CD4-positive, alpha-beta T cell (primary cell): ENCODE results near the gene H3-3A. TPM values are rescaled to one million over a fixed set of nuclear protein-coding genes. Genes with fewer than 3 reads are reported as not detected.

Source experiments
- ATAC-seq: fragments of 200-7000 bp; cut with Tn5 transposase; one replicate; pipeline ENCODE4 v1.10.0; 2022; ENCODE audit warnings: mild to moderate bottlenecking; ENCODE audit not compliant: poor library complexity
- CTCF ChIA-PET: fragments of 350-600 bp; sonication (Branson Sonifier 250); formaldehyde crosslinking; loops from one replicate; lab custom pipeline; 2021; ENCODE audit warnings: antibody characterized with exemption, inconsistent platforms; lab: Charles Lee
- POLR2A ChIA-PET: fragments of 350-600 bp; sonication (Branson Sonifier 250); formaldehyde crosslinking; loops from one replicate; lab custom pipeline; 2021; ENCODE audit warnings: antibody characterized with exemption, inconsistent platforms; lab: Charles Lee
- DNase-seq, 14 experiments: peaks; one replicate each; pipeline ENCODE4 v3.0.0-alpha.2; 2013 to 2020; ENCODE audit warnings: mixed read lengths in 2 of 14
- H3K27ac ChIP-seq, 2 donors: one replicate each; pipeline versions ENCODE4 v1.5.1 to v1.7.0; 2013; ENCODE audit warnings: low read length in 2 of 2, low read depth in 1 of 2, mild to moderate bottlenecking in 1 of 2
- H3K27me3 ChIP-seq, 2 experiments: 1 replicate in 1 of 2; 2 replicates in 1 of 2; pipeline versions ENCODE4 v1.6.1 to v1.7.0; 2013; ENCODE audit warnings: low read length in 2 of 2, control low read depth in 1 of 2, mild to moderate bottlenecking in 1 of 2, moderate library complexity in 1 of 2; ENCODE audit not compliant: insufficient read depth in 2 of 2, control insufficient read depth in 1 of 2
- H3K36me3 ChIP-seq: one replicate; pipeline ENCODE4 v1.6.1; 2013; ENCODE audit warnings: low read length, control low read depth; ENCODE audit not compliant: insufficient read depth
- H3K4me1 ChIP-seq: one replicate; pipeline ENCODE4 v1.6.1; 2013; ENCODE audit warnings: low read length, control low read depth; ENCODE audit not compliant: insufficient read depth
- H3K4me3 ChIP-seq: one replicate; pipeline ENCODE4 v1.5.1; 2013; ENCODE audit warnings: mild to moderate bottlenecking, low read length, moderate library complexity
- H3K9me3 ChIP-seq, 2 experiments: 1 replicate in 1 of 2; 2 replicates in 1 of 2; pipeline versions ENCODE4 v1.6.1 to v1.7.0; 2013; ENCODE audit warnings: low read length in 2 of 2, mild to moderate bottlenecking in 2 of 2, control low read depth in 1 of 2, moderate library complexity in 1 of 2; ENCODE audit not compliant: control insufficient read depth in 1 of 2, insufficient read depth in 1 of 2
- H3K27ac Mint-ChIP-seq: one replicate; pipeline ENCODE4 v1.8.0; 2020; ENCODE audit warnings: mixed read lengths
- H3K27me3 Mint-ChIP-seq: one replicate; pipeline ENCODE4 v1.8.0; 2021; ENCODE audit warnings: mixed read lengths
- H3K36me3 Mint-ChIP-seq: one replicate; pipeline ENCODE4 v1.8.0; 2021; ENCODE audit warnings: low read depth, mixed read lengths
- H3K4me1 Mint-ChIP-seq: one replicate; pipeline ENCODE4 v1.8.0; 2021; ENCODE audit warnings: low read depth, mixed read lengths
- H3K4me3 Mint-ChIP-seq: one replicate; pipeline ENCODE4 v1.8.0; 2020; ENCODE audit warnings: mild to moderate bottlenecking, mixed read lengths
- H3K9me3 Mint-ChIP-seq: one replicate; pipeline ENCODE4 v1.8.0; 2020; ENCODE audit warnings: mixed read lengths
- intact Hi-C, 2 experiments: fragments of 100-400 bp; cut with DNase I in 1 of 2; cut with micrococcal nuclease in 1 of 2; formaldehyde crosslinking; loops; one replicate each; pipeline versions ENCODE4 v1.15.1 to v1.9.0; 2023 to 2025; cut with DNase I, micrococcal nuclease
- total RNA-seq, 174 experiments: library from RNA in 2 of 174; stranded (reverse) in 2 of 174; gene quantifications; one replicate each; pipeline ENCODE4 v1.2.3 and lab custom pipeline; 2021 to 2026
- TF ChIP-seq, protein P1 (sequence below): fragments of 200-600 bp; IDR thresholded peaks from one replicate; pipeline ENCODE4 v1.8.0; 2022; ENCODE audit warnings: antibody characterized with exemption, mild to moderate bottlenecking

H3-3A gene
- total RNA-seq, 2 experiments from 2014 or later = 372 to 380 TPM

DNA sequence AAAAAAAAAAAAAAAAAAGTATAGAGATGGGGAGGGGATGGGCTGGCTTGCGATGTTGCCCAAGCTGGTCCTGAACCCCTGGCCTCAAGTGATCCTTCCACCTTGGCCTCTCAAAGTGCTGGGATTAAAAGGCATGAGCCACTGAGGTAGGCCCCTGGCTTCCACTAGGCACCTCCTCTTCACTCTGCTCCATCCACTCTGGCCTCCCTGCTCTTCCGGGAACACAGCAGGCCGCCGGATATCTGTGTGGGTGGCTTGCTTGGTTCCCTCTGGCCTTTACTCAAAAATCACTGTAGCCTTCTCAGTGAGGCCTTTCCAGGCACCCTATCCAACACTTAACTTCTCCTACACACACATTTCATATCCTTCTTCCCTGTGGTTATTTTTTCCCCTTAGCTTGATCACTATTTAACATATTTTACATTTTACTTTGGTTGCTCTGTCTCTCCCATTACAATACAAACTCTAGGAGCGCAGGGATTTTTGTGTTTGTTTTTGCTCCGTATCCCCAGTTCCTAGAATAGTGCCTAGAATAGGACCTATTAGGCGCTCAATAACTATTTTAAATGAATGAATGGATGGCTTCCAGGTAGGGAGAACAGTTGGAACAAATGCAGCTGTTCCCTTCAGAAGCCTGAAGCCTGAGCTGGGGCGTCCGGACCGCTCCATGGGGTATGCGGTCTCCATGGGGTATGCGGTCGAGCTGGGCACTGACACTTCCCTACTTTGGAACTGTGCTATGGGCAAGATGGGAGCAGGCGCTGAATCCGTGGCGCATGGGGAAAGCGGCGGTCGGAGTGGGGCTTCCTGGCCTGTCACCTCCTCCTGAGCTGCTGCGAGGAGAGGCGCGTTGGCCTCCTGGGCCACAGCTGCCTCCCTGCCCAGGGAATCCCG, 46.7 kb downstream of the H3-3A start:
- TF ChIP-seq, protein P1, sequence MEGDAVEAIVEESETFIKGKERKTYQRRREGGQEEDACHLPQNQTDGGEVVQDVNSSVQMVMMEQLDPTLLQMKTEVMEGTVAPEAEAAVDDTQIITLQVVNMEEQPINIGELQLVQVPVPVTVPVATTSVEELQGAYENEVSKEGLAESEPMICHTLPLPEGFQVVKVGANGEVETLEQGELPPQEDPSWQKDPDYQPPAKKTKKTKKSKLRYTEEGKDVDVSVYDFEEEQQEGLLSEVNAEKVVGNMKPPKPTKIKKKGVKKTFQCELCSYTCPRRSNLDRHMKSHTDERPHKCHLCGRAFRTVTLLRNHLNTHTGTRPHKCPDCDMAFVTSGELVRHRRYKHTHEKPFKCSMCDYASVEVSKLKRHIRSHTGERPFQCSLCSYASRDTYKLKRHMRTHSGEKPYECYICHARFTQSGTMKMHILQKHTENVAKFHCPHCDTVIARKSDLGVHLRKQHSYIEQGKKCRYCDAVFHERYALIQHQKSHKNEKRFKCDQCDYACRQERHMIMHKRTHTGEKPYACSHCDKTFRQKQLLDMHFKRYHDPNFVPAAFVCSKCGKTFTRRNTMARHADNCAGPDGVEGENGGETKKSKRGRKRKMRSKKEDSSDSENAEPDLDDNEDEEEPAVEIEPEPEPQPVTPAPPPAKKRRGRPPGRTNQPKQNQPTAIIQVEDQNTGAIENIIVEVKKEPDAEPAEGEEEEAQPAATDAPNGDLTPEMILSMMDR = no peak
- Histone ChIP-seq H3K27me3 (no peaks in the 10 kb centered on the region), H3K4me3 (peak overlapping the region; percentile 54), H3K36me3 (no peaks in the 10 kb centered on the region), H3K4me1 (peaks cover 18% of the 10 kb centered on the region), H3K27ac (peak overlapping the region in 1 of 2 donors; percentile 29), H3K9me3 (no peaks in the 10 kb centered on the region)
- POLR2A ChIA-PET = interaction anchor here (0.6 to 5.8 kb wide), 10 partner anchors 10 to 641 kb away, joined by 3 to 39 read pairs (median 5); partner anchors contain the start of genes H3-3A and SDE2
- Mint-ChIP-seq H3K4me3 (peak overlapping the region; percentile 92), H3K27ac (peak overlapping the region; percentile 70), H3K36me3 (peaks cover 4% of the 10 kb centered on the region), H3K27me3 (no peaks in the 10 kb centered on the region), H3K9me3 (no peaks in the 10 kb centered on the region), H3K4me1 (peaks cover 9% of the 10 kb centered on the region)
- intact Hi-C loops = no loop called here
- CTCF ChIA-PET = interaction anchor here (0.7 to 2.5 kb wide), 4 partner anchors 15 to 771 kb away, joined by 4 to 10 read pairs (median 8); no protein-coding TSS in a partner anchor
- DNase-seq = no peak
- no peak for ATAC-seq

DNA sequence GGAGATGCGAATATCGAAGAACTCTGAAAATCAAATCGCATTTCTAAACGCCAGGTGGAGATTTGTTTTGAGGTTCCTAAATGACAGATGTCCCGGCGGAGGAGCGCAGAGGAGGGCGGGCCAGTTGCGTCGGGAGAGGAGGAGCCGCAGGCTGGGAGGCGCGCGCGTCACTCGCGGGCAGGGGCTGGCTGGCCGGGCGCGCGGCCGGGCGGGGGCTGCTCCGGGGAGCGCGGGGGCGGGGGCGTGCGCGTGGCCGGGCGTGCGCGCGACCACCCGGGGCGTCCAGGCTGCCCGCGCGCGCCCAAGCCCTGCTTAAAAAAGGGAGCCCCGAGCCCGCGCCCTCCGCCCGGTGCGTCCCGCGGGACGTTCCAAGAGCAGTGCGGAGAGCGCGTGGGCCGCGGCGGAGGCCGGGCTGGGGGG, 47.3 kb downstream of the H3-3A start:
- H3K27ac Mint-ChIP-seq = peak overlapping the region; percentile 70
- Histone ChIP-seq H3K4me3 (peak overlapping the region; percentile 58), H3K9me3 (no peaks in the 10 kb centered on the region), H3K27ac (peak overlapping the region; percentile 29 to 53), H3K4me1 (peaks cover 18% of the 10 kb centered on the region), H3K27me3 (no peaks in the 10 kb centered on the region), H3K36me3 (no peaks in the 10 kb centered on the region)
- intact Hi-C loops = no loop called here
- ATAC-seq = peak; percentile 85
- ChIA-PET POLR2A (interaction anchor here (0.6 to 5.8 kb wide), 11 partner anchors 11 to 642 kb away, joined by 3 to 39 read pairs (median 5); partner anchors contain the start of genes H3-3A and SDE2), CTCF (interaction anchor here (2.3 to 2.5 kb wide), 2 partner anchors 15 to 45 kb away, joined by 8 to 10 read pairs; no protein-coding TSS in a partner anchor)
- H3K4me1 Mint-ChIP-seq = peaks cover 9% of the 10 kb centered on the region
- TF ChIP-seq, protein P1 = no peak
- DNase-seq = peak; percentile 50 to 90 (median 64)
- no peaks in the 10 kb centered on the region for H3K9me3 Mint-ChIP-seq
- H3K4me3 Mint-ChIP-seq = peak overlapping the region; percentile 92
- H3K27me3 Mint-ChIP-seq = no peaks in the 10 kb centered on the region
- peaks cover 4% of the 10 kb centered on the region for H3K36me3 Mint-ChIP-seq

DNA sequence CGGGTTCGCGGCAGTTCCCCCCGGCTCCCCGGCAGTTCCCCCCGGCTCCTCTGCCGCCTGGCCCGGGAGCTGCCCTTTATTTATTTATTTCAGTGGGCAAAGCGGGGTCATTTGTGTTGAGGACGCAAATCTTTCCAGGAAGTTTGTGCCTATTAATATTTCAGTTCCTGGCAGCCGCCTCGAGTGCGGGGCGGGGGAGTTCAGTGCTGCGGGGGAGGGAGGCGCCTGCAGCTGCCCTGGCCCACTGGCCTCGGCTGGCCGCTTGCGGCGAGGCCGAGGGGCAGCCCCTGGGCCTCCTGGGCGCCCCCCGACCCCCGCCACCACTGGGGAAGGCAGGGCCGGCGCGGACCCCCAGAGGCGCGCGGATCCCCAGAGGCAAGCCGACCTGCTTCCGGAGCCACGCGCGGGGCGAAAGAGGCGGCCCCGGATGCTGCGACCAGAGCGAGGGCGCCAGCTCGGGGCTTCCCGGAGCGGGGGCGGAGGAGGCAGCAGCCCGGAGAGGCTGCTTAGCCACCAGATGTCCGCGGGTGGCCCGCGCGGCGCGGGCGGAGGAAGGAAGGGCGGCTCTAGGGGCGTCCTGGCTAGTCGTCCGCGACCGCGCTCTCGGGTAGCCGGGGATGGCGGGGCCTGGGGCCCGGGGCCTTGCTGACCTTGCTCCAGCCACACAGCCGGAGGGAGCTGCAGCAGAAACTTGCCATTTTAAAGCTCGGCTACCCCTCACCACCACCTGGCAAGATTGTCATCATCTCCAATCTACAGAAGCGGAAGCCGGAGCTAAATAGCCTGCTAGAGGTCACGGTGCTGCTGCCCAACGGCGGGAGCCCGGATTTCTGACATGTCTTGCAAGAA, 48.0 kb downstream of the H3-3A start:
- intact Hi-C loops = loop anchor here in 1 of 2 experiments (1.0 kb wide), 1 partner anchor 32 kb away; no protein-coding TSS in a partner anchor
- peaks cover 18% of the 10 kb centered on the region for H3K4me1 ChIP-seq

More for the DNA sequence above, 48.0 kb downstream of the H3-3A start:
- Mint-ChIP-seq H3K36me3 (peaks cover 4% of the 10 kb centered on the region), H3K27ac (no peak overlapping the region), H3K4me1 (peaks cover 9% of the 10 kb centered on the region), H3K9me3 (no peaks in the 10 kb centered on the region), H3K27me3 (no peaks in the 10 kb centered on the region), H3K4me3 (peak overlapping the region; percentile 84)
- POLR2A ChIA-PET = interaction anchor here (0.6 to 5.8 kb wide), 10 partner anchors 9 to 111 kb away, joined by 3 to 39 read pairs (median 6); partner anchors contain the start of genes H3-3A and SDE2
- ATAC-seq (peak; percentile 56), DNase-seq (peak in 10 of 14 experiments; percentile 18 to 79 (median 44))
- H3K9me3 ChIP-seq = no peaks in the 10 kb centered on the region
- H3K4me3 ChIP-seq = peak overlapping the region; percentile 58
- H3K36me3 ChIP-seq = no peaks in the 10 kb centered on the region
- CTCF ChIA-PET = interaction anchor here (1.3 to 2.5 kb wide), 2 partner anchors 14 to 46 kb away, joined by 3 to 8 read pairs; no protein-coding TSS in a partner anchor
- peak overlapping the region; percentile 44 to 53 for H3K27ac ChIP-seq
- TF ChIP-seq, protein P1 = no peak
- no peaks in the 10 kb centered on the region for H3K27me3 ChIP-seq
